Left forelimb (tissue), 1 donor: ENCODE results near the gene WDR4.
"Not testable (repeated sequence)": the region's sequence is repeated elsewhere in the genome, so short reads cannot be mapped to it uniquely, and the experiment has no call there.

Experiments
- DNase-seq: peaks from one replicate; pipeline ENCODE4 v3.0.0-alpha.2; 2018; ENCODE audit warnings: low spot score

WDR4 gene

GRCh38 chr21:42875811-42876210 is 3.5 kb downstream of the WDR4 start:
- not testable (repeated sequence) for DNase-seq

GRCh38 chr21:42873096-42873495 is 6.2 kb downstream of the WDR4 start:
- DNase-seq = no peak

DNA sequence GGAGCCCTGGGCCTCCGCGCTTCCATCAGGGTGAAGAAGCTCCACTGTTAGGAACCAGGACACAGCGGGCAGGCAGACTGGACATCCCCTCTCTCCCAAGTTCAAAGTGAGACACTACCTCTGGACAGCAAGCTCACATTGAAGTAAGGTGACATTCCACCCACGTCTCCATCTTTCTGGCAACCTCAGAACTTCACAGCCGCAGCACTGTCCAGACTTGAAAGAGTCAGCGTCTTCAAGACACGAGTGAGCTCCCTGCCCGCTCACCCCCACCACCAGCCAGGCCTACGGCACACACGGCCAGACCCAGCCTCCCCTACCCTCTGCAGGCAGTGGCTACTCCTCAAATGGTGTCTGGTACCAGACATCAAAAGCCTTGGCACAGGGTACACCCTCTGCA is 11.1 kb downstream of the WDR4 start:
- no peak for DNase-seq

DNA sequence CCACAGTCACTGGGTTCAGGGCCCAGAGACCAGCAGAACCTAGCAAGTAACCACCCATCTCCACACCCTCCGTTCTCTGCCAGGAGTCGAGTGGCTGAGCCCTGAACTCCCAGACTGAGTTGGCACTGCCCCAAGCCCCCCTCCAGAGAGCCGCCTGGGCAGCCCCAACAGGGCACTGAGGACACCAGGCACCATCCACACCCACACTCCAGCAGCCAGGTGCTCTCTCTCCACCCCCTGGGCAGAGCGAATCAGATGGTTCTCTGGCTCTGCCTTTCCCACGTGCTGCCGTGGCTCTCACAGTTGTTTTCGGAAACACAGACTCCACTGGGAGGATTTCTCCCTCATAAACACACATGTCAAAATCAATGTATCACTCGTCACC is 13.6 kb downstream of the WDR4 start:
- DNase-seq = no peak

- DNase-seq = no peak
These were observed 14.2 kb downstream of the WDR4 start for GRCh38 chr21:42864815-42865775.

DNA sequence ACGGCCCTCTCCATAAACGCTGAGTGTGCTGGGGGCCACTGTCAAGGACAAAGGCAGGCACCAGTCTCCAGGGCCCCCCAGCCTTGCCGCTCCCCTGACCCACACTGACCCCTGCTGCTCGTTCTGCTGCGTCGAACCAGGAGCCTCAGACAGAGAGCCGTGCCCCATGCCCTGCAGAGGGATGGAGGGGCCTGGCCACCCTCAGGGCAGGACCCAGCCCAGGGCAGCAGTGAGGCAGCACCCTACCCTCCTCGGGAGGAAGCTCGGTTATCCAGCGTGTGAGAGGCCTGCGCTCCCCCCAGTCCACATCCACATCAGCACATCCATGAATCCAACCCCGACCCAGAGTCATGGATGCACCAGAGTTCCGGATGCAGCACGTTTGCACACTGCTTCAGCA is 15.1 kb downstream of the WDR4 start:
- no peak for DNase-seq

DNA sequence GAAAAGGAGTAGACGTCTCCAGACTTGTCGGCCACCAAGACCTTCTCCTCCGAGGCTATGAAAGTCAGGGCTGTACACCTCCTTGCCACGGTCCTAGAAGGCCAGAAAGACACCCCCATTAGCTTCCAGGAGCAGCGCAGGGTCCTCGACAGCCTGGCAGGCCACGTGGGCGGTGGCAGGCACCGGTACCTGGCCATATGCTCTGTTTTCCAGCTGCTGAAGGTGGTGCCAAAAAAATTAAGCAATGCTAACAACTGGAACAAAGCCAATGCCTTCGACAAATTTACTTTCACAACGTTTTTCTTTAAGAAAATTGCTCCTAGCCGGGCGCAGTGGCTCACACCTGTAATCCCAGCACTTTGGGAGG is 15.9 kb downstream of the WDR4 start:
- DNase-seq = no peak

DNA sequence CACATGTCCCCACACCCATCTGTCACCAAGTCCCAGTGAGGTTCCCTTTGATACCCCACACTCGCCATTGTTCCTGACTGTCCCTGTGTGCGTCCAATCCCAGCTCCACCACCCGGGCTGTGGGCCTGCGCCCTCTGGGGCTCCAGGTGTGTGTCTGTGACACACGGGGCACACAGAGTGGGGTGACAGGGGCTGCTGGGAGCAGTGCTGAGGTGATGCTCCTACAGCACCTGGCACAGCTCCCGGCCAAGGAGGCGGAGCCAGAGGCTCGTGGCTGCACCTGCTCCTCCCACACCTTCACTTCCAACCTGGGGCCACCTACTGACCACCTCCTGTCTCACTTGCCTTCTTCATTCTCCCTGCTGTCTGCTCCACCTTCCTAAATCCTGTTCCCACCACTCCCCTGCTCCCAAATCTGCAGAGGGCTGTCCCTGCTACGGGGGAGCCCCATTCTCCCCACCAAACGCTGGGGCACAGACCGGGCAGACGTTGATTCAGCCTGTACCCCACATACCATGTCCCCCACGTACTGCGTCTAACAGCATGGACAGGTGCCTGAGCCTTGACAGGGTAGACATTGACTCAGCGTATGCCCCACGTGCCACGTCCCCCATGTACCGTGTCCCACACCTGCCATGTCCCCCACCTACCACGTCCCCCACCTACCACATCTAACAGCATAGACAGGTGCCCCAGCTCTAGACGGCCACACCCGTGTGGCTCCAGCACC is 16.4 kb downstream of the WDR4 start:
- DNase-seq = no peak

- no peak for DNase-seq
These were observed 17.4 kb downstream of the WDR4 start for GRCh38 chr21:42861848-42862400.

DNA sequence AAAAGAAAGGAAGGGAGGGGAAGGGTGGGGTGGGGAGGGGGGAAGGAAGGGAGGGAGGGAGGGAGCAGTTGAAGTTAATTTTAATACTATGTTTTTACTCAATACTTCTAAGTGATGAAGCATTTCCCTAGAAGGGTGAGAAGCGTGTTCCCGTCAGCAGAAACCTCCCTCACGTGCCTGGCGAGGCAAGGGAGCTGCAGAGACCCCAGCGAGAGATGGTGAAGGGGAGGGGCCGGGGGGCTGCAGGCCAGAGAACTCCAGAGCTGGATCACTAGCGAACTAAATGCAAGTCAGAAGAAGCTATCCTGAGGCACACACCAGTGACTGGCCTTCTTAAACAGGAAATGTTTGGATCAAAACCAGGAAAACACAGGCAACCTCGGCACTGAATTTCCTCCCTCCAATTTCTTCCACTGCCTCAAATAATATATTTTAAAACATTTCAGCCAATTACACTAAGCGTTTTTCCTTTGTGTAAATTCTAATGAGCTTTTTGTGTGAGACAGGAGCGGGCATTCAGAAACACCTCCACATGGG is 18.0 kb downstream of the WDR4 start:
- no peak for DNase-seq

DNA sequence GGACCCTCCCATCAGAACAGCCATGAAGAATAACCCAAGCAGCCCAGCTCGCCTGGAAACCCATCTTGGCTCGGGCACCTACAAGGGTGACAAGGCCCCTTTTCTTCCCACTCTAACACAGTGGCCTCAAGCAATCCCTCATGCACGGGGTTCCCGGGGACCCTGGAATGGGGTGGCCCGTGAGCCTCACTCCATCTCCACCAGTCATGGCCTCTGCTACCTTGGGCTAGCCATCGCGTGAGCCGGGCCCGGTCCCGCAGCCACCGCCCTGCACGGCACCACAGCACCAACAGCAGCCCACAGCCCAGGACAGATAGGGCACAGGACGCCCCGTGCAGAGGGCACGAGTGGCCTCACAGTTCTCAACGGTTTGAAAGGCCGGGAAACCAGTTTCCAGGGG is 19.0 kb downstream of the WDR4 start:
- DNase-seq = no peak

DNA sequence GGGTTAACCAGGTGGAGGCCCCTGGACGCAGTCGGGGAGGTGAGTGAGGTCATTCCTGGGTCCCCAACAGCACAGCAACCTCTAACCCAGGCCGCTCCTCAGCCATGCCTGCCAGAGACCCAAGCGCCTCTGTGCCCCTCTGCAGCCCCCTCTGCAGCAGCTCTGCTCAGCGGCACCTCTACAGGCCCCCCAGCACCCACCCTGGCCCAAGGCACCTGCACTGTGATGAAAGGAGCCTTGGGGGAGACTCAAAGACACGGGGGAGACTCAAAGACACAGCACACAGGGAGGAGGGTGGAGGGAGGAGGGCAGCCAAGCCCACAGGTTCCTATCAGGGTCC is 19.5 kb downstream of the WDR4 start:
- no peak for DNase-seq

DNA sequence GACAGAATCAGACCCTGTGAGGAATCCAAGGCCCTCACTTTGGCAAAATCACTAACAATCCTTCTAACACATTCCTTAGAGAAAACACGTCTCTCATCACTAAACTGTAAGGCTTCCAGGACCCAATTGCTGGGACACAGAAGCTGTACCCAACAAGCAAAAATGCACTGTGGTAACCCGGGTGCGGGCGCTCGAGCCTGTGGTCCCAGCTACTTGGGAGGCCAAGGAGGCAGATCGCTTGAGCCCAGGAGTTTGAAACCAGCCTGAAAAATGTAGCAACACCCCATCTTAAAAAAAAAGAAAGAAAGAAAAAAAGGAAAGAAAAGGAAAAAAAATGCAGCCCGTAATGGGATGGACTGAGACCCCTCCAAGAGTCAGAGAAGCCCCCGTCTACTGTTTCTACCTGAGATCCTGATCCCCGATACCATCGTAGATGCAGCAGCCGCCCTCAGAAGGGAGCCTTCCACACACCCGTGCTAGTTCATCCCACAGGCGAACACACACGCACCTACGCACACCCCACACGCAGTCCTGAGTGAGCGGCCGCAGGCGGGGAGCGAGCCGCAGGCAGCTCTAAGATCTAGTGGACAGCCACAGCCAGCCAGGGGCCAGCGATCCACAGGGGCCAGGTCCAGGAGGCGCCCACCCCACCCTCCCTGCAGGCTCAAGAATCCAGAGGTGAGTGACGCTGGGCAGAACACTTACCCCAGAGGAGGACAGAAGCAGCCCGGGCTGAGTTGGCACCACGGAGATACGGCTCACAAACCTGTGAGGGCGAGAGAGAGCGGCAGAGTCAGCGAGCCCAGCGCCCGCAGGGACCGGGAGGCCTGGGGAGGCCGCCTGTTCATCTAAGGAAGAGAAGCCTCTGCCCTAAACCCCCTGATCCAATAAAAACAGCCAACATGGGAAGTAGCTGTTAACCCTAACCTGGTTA is 20.1 kb downstream of the WDR4 start:
- DNase-seq = no peak

DNA sequence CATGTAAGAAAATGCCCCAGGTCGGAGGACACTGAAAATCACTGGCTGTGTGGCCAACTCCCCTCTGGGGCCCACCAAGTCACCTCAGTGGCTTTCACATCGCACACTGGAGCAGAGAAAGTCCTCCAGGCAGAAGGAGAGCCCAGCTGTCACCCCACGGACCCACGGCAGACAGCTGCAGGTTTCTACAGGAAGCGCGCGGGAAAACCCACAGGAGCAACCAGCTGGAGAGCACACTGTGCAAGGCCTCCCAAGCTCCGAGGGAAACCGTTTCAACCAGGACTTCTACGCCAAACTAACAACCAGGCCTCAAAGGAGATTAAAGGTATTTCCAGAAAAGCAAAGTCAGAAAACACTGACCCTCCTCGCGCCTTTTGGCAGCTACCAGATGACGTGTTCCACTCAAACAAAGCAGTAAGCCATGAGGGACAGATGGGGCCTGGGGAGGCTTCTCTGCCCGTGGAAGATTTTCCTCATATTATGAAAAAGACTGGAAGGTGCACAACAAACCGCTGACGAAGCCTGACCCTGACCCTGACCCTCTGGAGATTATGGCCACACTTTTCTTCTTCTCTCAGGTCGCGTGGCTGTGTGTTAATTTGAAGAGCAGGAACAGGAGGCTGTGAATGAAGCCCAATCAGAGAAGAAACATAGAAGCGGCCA is 21.0 kb downstream of the WDR4 start:
- DNase-seq = no peak

- DNase-seq = no peak
These were observed 22.1 kb downstream of the WDR4 start for GRCh38 chr21:42857216-42857615.

GRCh38 chr21:42855937-42856335 is 23.4 kb downstream of the WDR4 start:
- DNase-seq = no peak

- DNase-seq = no peak
These were observed 24.0 kb downstream of the WDR4 start for GRCh38 chr21:42855171-42855936.

DNA sequence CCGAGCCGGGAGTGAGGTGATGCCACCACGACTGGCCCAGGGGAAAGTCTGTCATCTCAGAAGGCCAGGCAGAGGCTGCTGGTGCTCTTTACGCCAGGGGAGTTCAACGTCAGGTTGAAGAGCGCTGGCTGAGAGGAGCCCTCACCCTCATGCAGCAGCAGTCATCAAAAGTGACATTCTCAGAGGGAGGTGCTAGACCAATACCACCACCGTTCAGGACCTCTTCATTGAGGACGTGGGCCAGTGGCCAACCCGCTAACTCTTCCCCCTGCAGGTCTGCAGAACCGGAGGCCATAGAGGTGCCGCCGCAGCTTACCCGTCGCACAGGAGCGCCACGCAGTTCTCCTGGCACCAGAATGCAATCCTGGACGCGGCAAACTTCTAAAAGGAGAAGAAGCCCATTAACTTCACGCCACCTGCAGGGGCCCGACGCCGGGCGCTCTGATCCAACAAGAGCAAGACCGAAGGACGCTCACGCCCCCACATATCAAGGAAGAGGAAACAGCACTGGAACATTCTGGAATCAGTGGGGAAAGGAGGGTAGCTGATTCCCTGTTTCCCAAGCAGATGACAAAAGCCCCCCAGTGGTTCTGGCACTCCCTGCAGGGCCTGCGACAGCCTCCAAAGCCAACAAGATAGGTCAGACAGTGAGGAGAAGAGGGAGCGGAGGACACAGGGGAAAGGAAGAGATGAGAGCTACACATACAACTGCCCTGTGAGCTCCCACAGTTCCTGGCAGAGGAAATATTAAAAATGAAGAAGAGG is 24.9 kb downstream of the WDR4 start:
- no peak for DNase-seq

DNA sequence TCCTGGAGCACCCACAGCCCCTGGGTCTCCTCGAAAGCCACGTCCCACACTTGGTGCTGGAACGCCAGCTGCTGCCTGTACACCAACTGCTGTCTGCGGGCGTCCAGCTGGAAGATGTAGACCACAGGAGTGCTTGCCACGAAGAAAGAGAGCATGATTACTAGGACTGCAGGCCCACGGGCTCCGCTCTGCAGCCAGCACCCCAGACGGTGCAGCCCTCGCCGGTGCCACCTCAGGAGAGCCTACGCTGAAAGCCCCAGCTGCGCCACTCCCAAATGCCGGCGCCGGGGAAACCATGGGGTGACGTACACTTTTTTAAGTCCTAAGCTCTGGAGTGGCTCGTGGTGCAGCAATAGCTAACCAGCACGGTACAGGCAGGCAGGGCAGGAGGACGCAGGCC is 25.7 kb downstream of the WDR4 start:
- DNase-seq = no peak
